H1 (cell line): ENCODE results near the gene PTPRE. TPM values are rescaled to one million over a fixed set of nuclear protein-coding genes. Genes with fewer than 3 reads are reported as not detected.

ENCODE experiments used
- CTCF ChIA-PET: fragments of 300-600 bp; sonication (Branson Sonifier 250); formaldehyde crosslinking; loops from one replicate; lab custom pipeline; 2021; ENCODE audit not compliant: partially characterized antibody; lab: Charles Lee
- POLR2A ChIA-PET: fragments of 300-600 bp; sonication (Branson Sonifier 250); formaldehyde crosslinking; loops from one replicate; lab custom pipeline; 2021; ENCODE audit warnings: inconsistent platforms; ENCODE audit not compliant: partially characterized antibody; lab: Charles Lee
- DNase-seq, 2 experiments: peaks; one replicate each; pipeline versions ENCODE4 v3.0.0 to v3.0.0-alpha.2; 2010 to 2022; ENCODE audit warnings: low spot score in 2 of 2, low read depth in 1 of 2, mixed read lengths in 1 of 2
- FAIRE-seq: peaks from 2 replicates; lab custom pipeline; 2011; peaks lifted over from hg19 to GRCh38; lab: Jason Lieb, UNC
- H2AFZ ChIP-seq: 2 replicates; pipeline ENCODE4 v1.8.1; 2012; ENCODE audit warnings: low read length, inconsistent platforms
- H2AK5ac ChIP-seq: 2 replicates; pipeline ENCODE4 v1.6.1; 2013; ENCODE audit warnings: low read depth, low read length
- H2BK120ac ChIP-seq: replicated peaks from 2 replicates; pipeline ENCODE3; 2013; ENCODE audit warnings: low read depth, low read length, inconsistent platforms
- H2BK12ac ChIP-seq: 2 replicates; pipeline ENCODE4 v1.6.1; 2013; ENCODE audit warnings: low read depth, low read length
- H2BK15ac ChIP-seq: 2 replicates; pipeline ENCODE4 v1.6.1; 2013; ENCODE audit warnings: low read length
- H2BK20ac ChIP-seq: 2 replicates; pipeline ENCODE4 v1.6.1; 2013; ENCODE audit warnings: low read length
- H2BK5ac ChIP-seq: 2 replicates; pipeline ENCODE4 v1.6.1; 2013; ENCODE audit warnings: low read depth, low read length
- H3K14ac ChIP-seq: 2 replicates; pipeline ENCODE4 v1.6.1; 2013; ENCODE audit warnings: inconsistent platforms; ENCODE audit not compliant: insufficient read length
- H3K18ac ChIP-seq: 2 replicates; pipeline ENCODE4 v1.6.1; 2013; ENCODE audit warnings: low read length; ENCODE audit errors: extremely low read depth
- H3K23ac ChIP-seq: 2 replicates; pipeline ENCODE4 v1.6.1; 2013; ENCODE audit warnings: inconsistent platforms; ENCODE audit not compliant: insufficient read length
- H3K23me2 ChIP-seq: 2 replicates; pipeline ENCODE4 v1.6.1; 2013; ENCODE audit warnings: low read depth, low read length
- H3K27ac ChIP-seq: 2 replicates; pipeline ENCODE4 v1.6.1; 2011; ENCODE audit warnings: low read depth, low read length, inconsistent platforms
- H3K27me3 ChIP-seq, 4 experiments: replicated peaks in 1 of 4; 1 replicate in 1 of 4; 2 replicates in 3 of 4; pipeline versions ENCODE4 v1.6.1 to v1.8.1; 2011 to 2013; ENCODE audit warnings: low read length in 3 of 4, mild to moderate bottlenecking in 3 of 4, inconsistent platforms in 2 of 4, mixed read lengths in 2 of 4, moderate library complexity in 1 of 4; ENCODE audit not compliant: control insufficient read depth in 3 of 4, insufficient read depth in 3 of 4; ENCODE audit errors: extremely low read depth in 1 of 4
- H3K36me3 ChIP-seq, 4 experiments: 2 replicates each; pipeline versions ENCODE4 v1.6.1 to v1.8.1; 2011 to 2013; ENCODE audit warnings: mild to moderate bottlenecking in 4 of 4, low read length in 3 of 4, moderate library complexity in 2 of 4, control low read depth in 1 of 4, inconsistent platforms in 1 of 4; ENCODE audit not compliant: insufficient read depth in 4 of 4, control insufficient read depth in 2 of 4
- H3K4ac ChIP-seq: replicated peaks from 2 replicates; pipeline ENCODE3; 2013; ENCODE audit warnings: low read length, low read depth, mixed read lengths, inconsistent platforms; ENCODE audit not compliant: insufficient read length
- H3K4me1 ChIP-seq, 4 experiments: replicated peaks in 1 of 4; 1 replicate in 1 of 4; 2 replicates in 3 of 4; pipeline versions ENCODE4 v1.6.1 to v1.8.1; 2011 to 2013; ENCODE audit warnings: low read length in 3 of 4, inconsistent platforms in 2 of 4, mixed read lengths in 1 of 4; ENCODE audit not compliant: insufficient read depth in 4 of 4, control insufficient read depth in 3 of 4
- H3K4me2 ChIP-seq, 2 experiments: 2 replicates each; pipeline versions ENCODE4 v1.6.1 to v1.8.1; 2011 to 2013; ENCODE audit warnings: low read depth in 2 of 2, low read length in 2 of 2, control low read depth in 1 of 2, inconsistent platforms in 1 of 2, mild to moderate bottlenecking in 1 of 2; ENCODE audit not compliant: insufficient read depth in 1 of 2
- H3K4me3 ChIP-seq, 4 experiments: fragments of 200-600, 300-600 bp in 1 of 4; sonication (generic), shearing (Covaris generic), sonication (Bioruptor Twin) in 1 of 4; 2 replicates each; pipeline versions ENCODE4 v1.5.1 to v1.8.1; 2011 to 2016; ENCODE audit warnings: low read length in 4 of 4, low read depth in 3 of 4, control low read depth in 2 of 4, inconsistent platforms in 2 of 4, mild to moderate bottlenecking in 2 of 4, mixed read lengths in 1 of 4, moderate library complexity in 1 of 4; ENCODE audit not compliant: insufficient read depth in 2 of 4; ENCODE audit errors: extremely low read depth in 1 of 4
- H3K56ac ChIP-seq: replicated peaks from 2 replicates; pipeline ENCODE3; 2013; ENCODE audit warnings: low read depth, mild to moderate bottlenecking, mixed read lengths, low read length, inconsistent platforms; ENCODE audit not compliant: insufficient read length
- H3K79me1 ChIP-seq: 2 replicates; pipeline ENCODE4 v1.6.1; 2013; ENCODE audit warnings: low read depth, low read length, control low read depth
- H3K79me2 ChIP-seq, 2 experiments: 2 replicates each; pipeline versions ENCODE4 v1.6.1 to v1.8.1; 2012 to 2013; ENCODE audit warnings: low read length in 2 of 2, mild to moderate bottlenecking in 2 of 2, inconsistent platforms in 1 of 2; ENCODE audit not compliant: insufficient read depth in 2 of 2, control insufficient read depth in 1 of 2
- H3K9ac ChIP-seq, 4 experiments: replicated peaks in 1 of 4; 1 replicate in 1 of 4; 2 replicates in 3 of 4; pipeline versions ENCODE4 v1.6.1 to v1.8.1; 2011 to 2013; ENCODE audit warnings: low read depth in 3 of 4, low read length in 3 of 4, control low read depth in 2 of 4, mild to moderate bottlenecking in 2 of 4, moderate library complexity in 2 of 4, inconsistent platforms in 1 of 4; ENCODE audit errors: extremely low read depth in 1 of 4
- H3K9me3 ChIP-seq, 2 experiments: 2 replicates each; pipeline versions ENCODE4 v1.6.1 to v1.8.1; 2012 to 2013; ENCODE audit warnings: mild to moderate bottlenecking in 2 of 2, moderate library complexity in 2 of 2, control low read depth in 1 of 2, inconsistent platforms in 1 of 2, low read depth in 1 of 2, low read length in 1 of 2, mixed read lengths in 1 of 2; ENCODE audit not compliant: insufficient read depth in 2 of 2
- H4K20me1 ChIP-seq, 2 experiments: replicated peaks in 1 of 2; 2 replicates each; pipeline versions ENCODE3 to v1.8.1; 2011 to 2013; ENCODE audit warnings: inconsistent platforms in 2 of 2, low read length in 2 of 2, mild to moderate bottlenecking in 1 of 2; ENCODE audit not compliant: insufficient read depth in 2 of 2, control insufficient read depth in 1 of 2
- H4K5ac ChIP-seq: 2 replicates; pipeline ENCODE4 v1.6.1; 2013; ENCODE audit warnings: low read length, low read depth, mixed read lengths, inconsistent platforms; ENCODE audit not compliant: insufficient read length
- H4K8ac ChIP-seq: 2 replicates; pipeline ENCODE4 v1.8.0; 2013; ENCODE audit warnings: mild to moderate bottlenecking, moderate library complexity, low read length, inconsistent platforms; ENCODE audit not compliant: insufficient read depth; ENCODE audit errors: extremely low read depth
- H4K91ac ChIP-seq: replicated peaks from 2 replicates; pipeline ENCODE3; 2013; ENCODE audit warnings: low read length, mixed read lengths, inconsistent platforms; ENCODE audit not compliant: insufficient read length
- CBX5 ChIP-seq: fragments of 300-800, 300-1000 bp; sonication (generic); IDR thresholded peaks from 2 replicates; pipeline ENCODE4 v1.7.1; 2016; ENCODE audit warnings: antibody characterized with exemption, low read length, low read depth
- CTBP2 ChIP-seq: IDR thresholded peaks from 2 replicates; pipeline ENCODE4 v1.7.0; 2011; ENCODE audit warnings: borderline replicate concordance, mild to moderate bottlenecking, moderate library complexity, mixed read lengths, low read length; ENCODE audit not compliant: insufficient read depth, insufficient read length
- CTCF ChIP-seq, 3 experiments: IDR thresholded peaks; 1 replicate in 2 of 3; 2 replicates in 1 of 3; pipeline versions ENCODE4 v1.5.1 to v1.6.1; 2011; ENCODE audit warnings: low read length in 3 of 3, mild to moderate bottlenecking in 3 of 3, inconsistent platforms in 2 of 3, low read depth in 1 of 3, moderate library complexity in 1 of 3; ENCODE audit not compliant: insufficient read depth in 1 of 3; ENCODE audit errors: control extremely low read depth in 1 of 3
- GABPA ChIP-seq: IDR thresholded peaks from 2 replicates; pipeline ENCODE4 v1.6.1; 2011; ENCODE audit warnings: mild to moderate bottlenecking, low read length, moderate library complexity, borderline replicate concordance; ENCODE audit not compliant: insufficient read depth
- HDAC2 ChIP-seq, 2 experiments: fragments of 300-600 bp in 1 of 2; sonication (generic) in 1 of 2; IDR thresholded peaks; 2 replicates each; pipeline ENCODE4 v1.6.1; 2011 to 2012; ENCODE audit warnings: low read depth in 2 of 2, low read length in 2 of 2, mild to moderate bottlenecking in 2 of 2, moderate library complexity in 2 of 2, borderline replicate concordance in 1 of 2, inconsistent platforms in 1 of 2
- KDM1A ChIP-seq: fragments of 200-600, 300-600 bp; sonication (generic); IDR thresholded peaks from 2 replicates; pipeline ENCODE4 v1.7.1; 2016; ENCODE audit warnings: mild to moderate bottlenecking, low read length, borderline replicate concordance
- KDM5A ChIP-seq: fragments of 200-600 bp; IDR thresholded peaks from 2 replicates; pipeline ENCODE4 v1.7.1; 2012; ENCODE audit warnings: mild to moderate bottlenecking, low read length, inconsistent platforms, mixed read lengths
- RAD21 ChIP-seq, 2 experiments: IDR thresholded peaks in 1 of 2; conservative IDR thresholded peaks in 1 of 2; 2 replicates each; pipeline ENCODE4 v1.6.1; 2011; ENCODE audit warnings: low read depth in 2 of 2, low read length in 2 of 2, improper control_type of control experiment in 1 of 2, inconsistent platforms in 1 of 2, mild to moderate bottlenecking in 1 of 2, moderate library complexity in 1 of 2
- SIN3A ChIP-seq, 2 experiments: IDR thresholded peaks in 1 of 2; conservative IDR thresholded peaks in 1 of 2; 2 replicates each; pipeline ENCODE4 v1.6.1; 2011 to 2012; ENCODE audit warnings: low read length in 2 of 2, improper control_type of control experiment in 1 of 2, low read depth in 1 of 2, mild to moderate bottlenecking in 1 of 2
- TAF1 ChIP-seq: IDR thresholded peaks from 2 replicates; pipeline ENCODE4 v1.6.1; 2011; ENCODE audit warnings: mild to moderate bottlenecking, low read depth, low read length
- WGBS, 2 experiments: shearing (Covaris generic) in 1 of 2; methylation state at CpG; one replicate each; pipeline versions ENCODE4 v1.1.6 to v1.1.7; 2013 to 2015; ENCODE audit warnings: low lambda C conversion rate in 2 of 2, mixed read lengths in 2 of 2, inconsistent platforms in 1 of 2, low coverage in 1 of 2, missing lambda C conversion rate in 1 of 2; ENCODE audit not compliant: insufficient replicate concordance in 2 of 2, insufficient coverage in 1 of 2, insufficient read length in 1 of 2; ENCODE audit errors: extremely low coverage in 1 of 2, missing lambda C conversion rate in 1 of 2; 5-methylcytosine and 5-hydroxymethylcytosine counted together
- polyA plus RNA-seq, 7 experiments: library from polyadenylated mRNA; depleted of rRNA in 3 of 7; stranded (reverse) in 5 of 7; unstranded in 2 of 7; fragments of >200 nt in 5 of 7; fragments of 200-250 nt in 2 of 7; gene quantifications; 1 replicate in 5 of 7; 2 replicates in 1 of 7; 4 replicates in 1 of 7; pipeline versions ENCODE4 v1.2.1 to v1.2.3, GENCODE V29; 2011 to 2013; ENCODE audit warnings: missing spikeins in 2 of 7, mixed read lengths in 2 of 7
- total RNA-seq: library from RNA; stranded (reverse); fragmentation: NEBNext Ultra II Directional; extraction: Animal tissue kit (Norgen Biotek cat#: 25700); gene quantifications from 2 replicates; pipeline ENCODE4 v1.2.1, GENCODE V29; 2021

PTPRE gene
- total and polyA plus RNA-seq, 2 of the 8 experiments (the other 6 are each of a cell fraction or from before 2014, with no cell fraction given): 0.33 to 0.54 TPM

GRCh38 chr10:128051548-128051947 is 144.6 kb downstream of the PTPRE start:
- CTCF ChIA-PET: interaction anchor here (0.6 to 5.3 kb wide), 9 partner anchors 9 to 87 kb away, joined by 3 to 25 read pairs (median 4); no protein-coding TSS in a partner anchor
- TF ChIP-seq RAD21 (IDR thresholded peaks at IDR 0.05 in 1 of 2, conservative IDR thresholded peaks at IDR 0.05 in 1 of 2; ENCODE audit: low read depth in 2 of 2, low read length in 2 of 2) (no peak), CBX5 (no peak), SIN3A (conservative IDR thresholded peaks at IDR 0.05 in 1 of 2, IDR thresholded peaks at IDR 0.05 in 1 of 2; ENCODE audit: low read depth in 1 of 2, low read length in 2 of 2) (no peak), HDAC2 (IDR thresholded peaks at IDR 0.05; ENCODE audit: borderline replicate concordance in 1 of 2, low read depth in 2 of 2, low read length in 2 of 2) (no peak), KDM5A (no peak), GABPA (no peak), TAF1 (no peak), CTBP2 (no peak), KDM1A (no peak), CTCF (IDR thresholded peaks at IDR 0.05; ENCODE audit: control extremely low read depth in 1 of 3, insufficient read depth in 1 of 3, low read depth in 1 of 3, low read length in 3 of 3) (no peak)

More at GRCh38 chr10:128051548-128051947, 144.6 kb downstream of the PTPRE start:
- H3K27ac ChIP-seq: no peak overlapping the region
- H3K4me2 ChIP-seq: no peak overlapping the region
- H3K56ac ChIP-seq: no peak overlapping the region
- H3K4me1 ChIP-seq: peaks cover 0 to 2% (median 0%) of the 10 kb centered on the region in 4 experiments; a peak in 2 of 7 replicates
- H2BK5ac ChIP-seq: no peak overlapping the region
- no peak overlapping the region for H3K23ac ChIP-seq
- no peaks in the 10 kb centered on the region for H3K27me3 ChIP-seq
- no peak overlapping the region for H4K5ac ChIP-seq
- no peak overlapping the region for H2AFZ ChIP-seq
- no peak overlapping the region for H4K91ac ChIP-seq
- no peak overlapping the region for H2AK5ac ChIP-seq
- H3K79me2 ChIP-seq: no peaks in the 10 kb centered on the region
- no peak overlapping the region for H3K4ac ChIP-seq
- no peak for FAIRE-seq
- H2BK120ac ChIP-seq: no peak overlapping the region
- H2BK12ac ChIP-seq: no peak overlapping the region
- no peak overlapping the region for H2BK20ac ChIP-seq
- H3K23me2 ChIP-seq: peaks cover 4% of the 10 kb centered on the region; the same call in 1 of the 2 replicates
- DNase-seq: no peak
- POLR2A ChIA-PET: no interaction called here
- no peak overlapping the region for H3K4me3 ChIP-seq
- H3K9ac ChIP-seq: no peak overlapping the region
- no peak overlapping the region for H2BK15ac ChIP-seq
- no peaks in the 10 kb centered on the region for H3K36me3 ChIP-seq
- H3K14ac ChIP-seq: no peak overlapping the region
- 79% methylated on average over 5 of the region's 5 CpGs; no CpG with 5 or more reads in 1 of the 2 experiments for WGBS, 2 experiments
- H3K18ac ChIP-seq: no peak overlapping the region
- no peaks in the 10 kb centered on the region for H3K79me1 ChIP-seq
- H3K9me3 ChIP-seq: no peaks in the 10 kb centered on the region
- H4K20me1 ChIP-seq: peaks cover 0 to 1% of the 10 kb centered on the region in 2 experiments
- no peak overlapping the region for H4K8ac ChIP-seq
